Liver (tissue), 9 donors: ENCODE measurements around the gene CHST13. TPM values are rescaled to one million over a fixed set of nuclear protein-coding genes. Genes with fewer than 3 reads are reported as not detected.

Source experiments
- DNase-seq: peaks from one replicate; pipeline ENCODE4 v3.0.0-alpha.2; 2017; ENCODE audit warnings: low spot score
- H3K27ac ChIP-seq, 2 donors: one replicate each; pipeline ENCODE4 v1.7.0; 2013; ENCODE audit warnings: inconsistent platforms in 2 of 2, low read length in 2 of 2, control low read depth in 1 of 2, low read depth in 1 of 2, mild to moderate bottlenecking in 1 of 2
- H3K27me3 ChIP-seq, 4 donors: one replicate each; pipeline versions ENCODE4 v1.6.1 to v1.7.0; 2013; ENCODE audit warnings: low read length in 3 of 4, inconsistent platforms in 1 of 4, mild to moderate bottlenecking in 1 of 4, moderate library complexity in 1 of 4; ENCODE audit not compliant: control insufficient read depth in 4 of 4, insufficient read depth in 4 of 4
- H3K36me3 ChIP-seq, 4 donors: one replicate each; pipeline versions ENCODE4 v1.6.1 to v1.7.0; 2013; ENCODE audit warnings: low read length in 3 of 4, mild to moderate bottlenecking in 3 of 4, low read depth in 1 of 4, moderate library complexity in 1 of 4; ENCODE audit not compliant: control insufficient read depth in 4 of 4, insufficient read depth in 3 of 4
- H3K4me1 ChIP-seq, 4 donors: one replicate each; pipeline versions ENCODE4 v1.6.1 to v1.7.0; 2013; ENCODE audit warnings: low read length in 3 of 4, mild to moderate bottlenecking in 3 of 4, moderate library complexity in 1 of 4; ENCODE audit not compliant: control insufficient read depth in 4 of 4, insufficient read depth in 4 of 4
- H3K4me3 ChIP-seq, 3 donors: one replicate each; pipeline versions ENCODE4 v1.6.1 to v1.7.0; 2013; ENCODE audit warnings: low read length in 3 of 3, control low read depth in 1 of 3, low read depth in 1 of 3, mild to moderate bottlenecking in 1 of 3
- H3K9ac ChIP-seq, 2 donors: one replicate each; pipeline ENCODE4 v1.7.0; 2013; ENCODE audit warnings: low read length in 2 of 2, mild to moderate bottlenecking in 2 of 2, moderate library complexity in 2 of 2, control low read depth in 1 of 2, low read depth in 1 of 2
- H3K9me3 ChIP-seq, 4 donors: one replicate each; pipeline versions ENCODE4 v1.6.1 to v1.7.0; 2013; ENCODE audit warnings: low read length in 3 of 4; ENCODE audit not compliant: control insufficient read depth in 4 of 4
- ATF3 ChIP-seq: IDR thresholded peaks from 2 replicates; pipeline ENCODE4 v1.6.1; 2016; ENCODE audit warnings: antibody characterized with exemption
- CTCF ChIP-seq: fragments of 150-350 bp; IDR thresholded peaks from 2 replicates; pipeline ENCODE4 v1.5.1; 2017; ENCODE audit warnings: improper control_type of control experiment, low read depth, low read length; ENCODE audit not compliant: missing input control
- EGR1 ChIP-seq, 2 donors: IDR thresholded peaks; 2 replicates each; pipeline ENCODE4 v1.6.1; 2016 to 2018; ENCODE audit warnings: antibody characterized with exemption in 2 of 2, low read depth in 2 of 2
- JUND ChIP-seq, 2 donors: IDR thresholded peaks; 2 replicates each; pipeline ENCODE4 v1.6.1; 2016; ENCODE audit warnings: antibody characterized with exemption in 2 of 2
- MAX ChIP-seq: IDR thresholded peaks from 2 replicates; pipeline ENCODE4 v1.6.1; 2016; ENCODE audit warnings: antibody characterized with exemption
- NR2F2 ChIP-seq: IDR thresholded peaks from 2 replicates; pipeline ENCODE4 v1.6.1; 2016; ENCODE audit warnings: antibody characterized with exemption
- RAD21 ChIP-seq, 2 donors: IDR thresholded peaks; 2 replicates each; pipeline ENCODE4 v1.6.1; 2016; ENCODE audit warnings: antibody characterized with exemption in 2 of 2, mild to moderate bottlenecking in 2 of 2
- RXRA ChIP-seq, 2 donors: IDR thresholded peaks; 2 replicates each; pipeline ENCODE4 v1.6.1; 2017 to 2018; ENCODE audit warnings: antibody characterized with exemption in 2 of 2, mild to moderate bottlenecking in 1 of 2
- YY1 ChIP-seq: IDR thresholded peaks from 2 replicates; pipeline ENCODE4 v1.6.1; 2016; ENCODE audit warnings: antibody characterized with exemption, mild to moderate bottlenecking
- ZBTB33 ChIP-seq: IDR thresholded peaks from 2 replicates; pipeline ENCODE4 v1.6.1; 2016; ENCODE audit warnings: antibody characterized with exemption
- WGBS: extraction: QIAGEN DNeasy Blood & Tissue Kit; methylation state at CpG from one replicate; pipeline ENCODE4 v1.1.7; 2013; 5-methylcytosine and 5-hydroxymethylcytosine counted together
- polyA plus RNA-seq, 2 donors: library from polyadenylated mRNA; stranded (reverse) in 1 of 2; unstranded in 1 of 2; fragments of 200-250 nt in 1 of 2; fragments of >200 nt in 1 of 2; fragmentation: Nextera tagmentation in 1 of 2; extraction: Ambion mirVana in 1 of 2; gene quantifications; one replicate each; pipeline versions ENCODE4 v1.2.1 to v1.2.3, GENCODE V29; 2013 to 2015
- total RNA-seq, 2 donors: library from RNA; depleted of rRNA; stranded (reverse); fragments of >200 nt; gene quantifications; one replicate each; pipeline ENCODE4 v1.2.3, GENCODE V29; 2014
- donor health status: healthy.
- donor health status: healthy.
- donor health status: healthy.
- donor health status: healthy.
- donor health status: healthy.

Gene CHST13
- total and polyA plus RNA-seq, 4 donors = 19.7 to 39.1 (median 25.2) TPM

- no peaks in the 10 kb centered on the region for H3K27me3 ChIP-seq
- peaks cover 0 to 29% (median 12%) of the 10 kb centered on the region in 4 donors for H3K36me3 ChIP-seq
- H3K9ac ChIP-seq = no peak overlapping the region
- 93% methylated on average over 4 of the region's 4 CpGs for WGBS
- no peaks in the 10 kb centered on the region for H3K9me3 ChIP-seq
- H3K4me1 ChIP-seq = peaks cover 5 to 19% (median 18%) of the 10 kb centered on the region in 4 donors
- no peak for TF ChIP-seq MAX
- TF ChIP-seq EGR1 (IDR thresholded peaks at IDR 0.05; ENCODE audit: low read depth in 2 of 2) = no peak
- no peak for TF ChIP-seq ATF3
- no peak for TF ChIP-seq YY1
- no peak for TF ChIP-seq ZBTB33
- no peak for TF ChIP-seq CTCF
- no peak for TF ChIP-seq RAD21 (IDR thresholded peaks at IDR 0.05)
- no peak for TF ChIP-seq RXRA (IDR thresholded peaks at IDR 0.05)
- no peak for TF ChIP-seq NR2F2
- H3K4me3 ChIP-seq = no peak overlapping the region
- no peak for DNase-seq
- no peak overlapping the region for H3K27ac ChIP-seq
Observed at GRCh38 chr3:126508564-126508964, 15.4 kb upstream of the CHST13 start.

- no peak for DNase-seq
Observed at GRCh38 chr3:126509597-126510307, 14.2 kb upstream of the CHST13 start.

More at GRCh38 chr3:126509597-126510307, 14.2 kb upstream of the CHST13 start:
- no peaks in the 10 kb centered on the region for H3K27me3 ChIP-seq
- H3K9ac ChIP-seq = no peak overlapping the region
- 80% methylated on average over 18 of the region's 18 CpGs for WGBS
- H3K4me3 ChIP-seq = no peak overlapping the region
- TF ChIP-seq CTCF (no peak), JUND (IDR thresholded peaks at IDR 0.05) (no peak)
- peaks cover 0 to 19% (median 8%) of the 10 kb centered on the region in 4 donors for H3K36me3 ChIP-seq
- no peak overlapping the region for H3K27ac ChIP-seq
- no peaks in the 10 kb centered on the region for H3K9me3 ChIP-seq
- H3K4me1 ChIP-seq = peaks cover 6 to 31% (median 30%) of the 10 kb centered on the region in 4 donors
